GM23248 (cell line): ENCODE results near the gene CCDC8.

Experiments
- EZH2 ChIP-seq: fragments of 200-600 bp; sonication (generic); IDR thresholded peaks from 2 replicates; pipeline ENCODE4 v1.6.1; 2018; ENCODE audit warnings: antibody characterized with exemption, mild to moderate bottlenecking; ENCODE audit not compliant: insufficient read depth, poor library complexity, severe bottlenecking
- EZH2phosphoT487 ChIP-seq: fragments of 200-600 bp; sonication (generic); IDR thresholded peaks from 2 replicates; pipeline ENCODE4 v1.6.1; 2018; ENCODE audit warnings: antibody characterized with exemption, moderate library complexity, mild to moderate bottlenecking, low read depth; ENCODE audit not compliant: insufficient read depth

- TF ChIP-seq EZH2 (no peak), EZH2phosphoT487 (no peak)
Observed at GRCh38 chr19:46406976-46407375, 6.4 kb downstream of the CCDC8 start.
